ENCODE measurements around the gene SLC39A2.
A peak's percentile ranks its signal among the peaks of the same experiment; 100 is the strongest.
"Not testable (repeated sequence)": the region's sequence is repeated elsewhere in the genome, so short reads cannot be mapped to it uniquely, and the experiment has no call there.

Gene SLC39A2, protein sequence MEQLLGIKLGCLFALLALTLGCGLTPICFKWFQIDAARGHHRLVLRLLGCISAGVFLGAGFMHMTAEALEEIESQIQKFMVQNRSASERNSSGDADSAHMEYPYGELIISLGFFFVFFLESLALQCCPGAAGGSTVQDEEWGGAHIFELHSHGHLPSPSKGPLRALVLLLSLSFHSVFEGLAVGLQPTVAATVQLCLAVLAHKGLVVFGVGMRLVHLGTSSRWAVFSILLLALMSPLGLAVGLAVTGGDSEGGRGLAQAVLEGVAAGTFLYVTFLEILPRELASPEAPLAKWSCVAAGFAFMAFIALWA

DNA sequence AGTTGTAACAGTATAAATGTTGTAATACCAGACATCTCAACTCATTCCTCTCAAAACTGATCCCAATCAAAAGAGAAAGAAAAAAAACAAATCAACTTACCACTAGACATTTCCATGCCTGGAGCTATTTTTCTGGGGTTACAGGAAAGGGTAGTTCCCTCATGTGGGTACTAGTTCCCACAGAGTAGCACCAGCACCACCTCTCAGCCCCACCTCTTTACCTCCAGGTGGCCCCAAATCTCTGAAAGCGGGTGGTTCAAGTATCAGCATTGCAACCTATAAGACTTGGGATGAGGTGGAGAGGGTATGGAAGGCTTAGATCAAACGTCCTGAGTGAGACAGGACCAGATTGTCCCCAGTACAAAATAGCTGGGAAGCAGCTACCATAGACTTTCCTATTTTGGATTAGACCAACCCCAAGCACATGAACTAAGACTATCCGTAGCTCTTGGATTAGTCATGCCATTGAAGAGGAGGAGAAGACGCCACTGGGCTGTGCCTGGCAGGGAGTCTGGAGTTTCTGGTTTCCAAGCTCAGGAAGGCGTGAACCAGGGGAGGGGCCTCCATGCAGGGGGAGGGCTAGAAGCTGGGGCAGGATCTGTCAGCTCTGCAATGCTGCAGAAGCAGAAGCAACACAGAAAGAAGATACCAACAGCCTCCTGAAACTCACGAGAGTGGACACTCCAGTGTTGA lies at the start of gene SLC39A2:
SLC39A2 (plus strand) TSS at position 620 of the 693 bp plus-strand sequence. CDS start 154 bp downstream, outside the sequence.
- no peak for DNase-seq

DNA sequence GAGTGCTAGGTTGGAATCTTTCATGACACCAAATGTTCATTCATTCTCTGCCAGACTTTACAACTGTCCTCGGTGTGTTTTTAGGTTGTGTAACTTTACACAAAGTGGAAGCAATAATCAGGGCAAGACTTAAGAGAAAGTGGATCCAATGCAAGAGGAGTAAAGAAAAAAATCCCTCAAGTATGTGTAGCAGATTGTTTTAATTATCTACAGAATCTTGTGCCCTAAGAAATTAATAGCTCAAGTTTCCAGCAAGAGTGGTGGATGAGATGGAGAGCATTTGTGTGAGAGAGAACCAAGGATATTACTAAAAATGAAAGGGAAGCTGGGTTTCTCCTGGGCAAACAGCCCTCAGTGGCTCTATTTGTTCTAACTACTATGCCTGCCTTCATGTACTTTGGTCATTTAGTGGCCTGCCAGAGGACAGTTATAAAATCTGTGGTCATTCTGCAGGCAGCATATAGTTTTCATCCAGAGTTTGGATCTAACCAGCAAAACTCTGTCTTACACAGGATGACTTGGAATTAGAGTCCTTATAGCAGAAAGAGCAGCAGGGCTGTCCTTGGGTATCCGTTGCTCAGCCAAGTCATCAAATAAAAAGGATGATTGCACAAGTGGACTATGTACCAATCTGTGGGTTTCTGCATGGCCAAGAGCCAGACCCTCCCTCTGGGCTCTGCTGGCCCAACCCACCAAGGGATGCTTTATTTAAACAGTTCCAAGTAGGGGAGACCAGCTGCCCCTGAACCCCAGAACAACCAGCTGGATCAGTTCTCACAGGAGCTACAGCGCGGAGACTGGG lies 44.2 kb upstream of the SLC39A2 start, which contains the start of gene RNASE2:
RNASE2 (plus strand) TSS at position 752 of the 802 bp plus-strand sequence. CDS start 285 bp downstream, outside the sequence.
- DNase-seq, result not testable (repeated sequence)

DNA sequence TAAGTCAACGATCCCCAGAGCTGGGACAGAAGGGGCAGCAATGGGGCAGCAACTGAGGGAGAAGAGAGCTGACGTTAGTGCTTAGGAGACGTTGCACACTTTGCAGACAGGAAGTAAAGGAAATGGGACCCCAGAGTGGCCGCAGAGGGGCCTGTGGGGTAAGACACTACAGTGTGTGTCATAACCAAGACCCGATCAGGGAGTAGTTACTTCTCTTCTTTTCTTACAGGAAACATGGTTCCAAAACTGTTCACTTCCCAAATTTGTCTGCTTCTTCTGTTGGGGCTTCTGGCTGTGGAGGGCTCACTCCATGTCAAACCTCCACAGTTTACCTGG lies 43.6 kb upstream of the SLC39A2 start:
- not testable (repeated sequence) for DNase-seq

DNA sequence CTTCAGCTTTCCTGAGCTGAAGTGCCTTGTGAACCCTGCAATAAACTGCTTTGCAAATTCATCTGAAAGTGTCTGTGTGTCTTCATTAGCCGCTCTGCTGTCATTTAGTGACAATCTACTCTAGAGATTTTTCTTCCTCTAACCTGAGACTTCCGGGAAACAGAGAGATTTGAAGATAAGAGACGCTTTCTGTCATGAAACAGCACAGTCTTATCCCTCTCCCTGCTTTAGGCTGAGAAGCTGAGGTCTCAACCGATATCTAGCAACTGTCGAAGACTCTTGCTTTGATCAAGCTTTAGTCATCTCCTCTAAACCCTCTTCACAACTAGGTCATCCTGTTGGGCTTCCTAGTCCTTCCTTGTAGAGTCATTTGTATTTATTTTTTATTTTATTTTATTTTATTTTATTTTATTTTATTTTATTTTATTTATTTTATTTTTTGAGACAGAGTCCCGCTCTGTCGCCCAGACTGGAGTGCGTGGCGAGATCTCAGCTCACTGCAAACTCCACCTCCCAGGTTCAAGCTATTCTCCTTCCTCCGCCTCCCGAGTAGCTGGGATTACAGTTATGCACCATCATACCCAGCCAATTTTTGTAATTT lies 42.6 kb upstream of the SLC39A2 start:
- no peak for DNase-seq

DNA sequence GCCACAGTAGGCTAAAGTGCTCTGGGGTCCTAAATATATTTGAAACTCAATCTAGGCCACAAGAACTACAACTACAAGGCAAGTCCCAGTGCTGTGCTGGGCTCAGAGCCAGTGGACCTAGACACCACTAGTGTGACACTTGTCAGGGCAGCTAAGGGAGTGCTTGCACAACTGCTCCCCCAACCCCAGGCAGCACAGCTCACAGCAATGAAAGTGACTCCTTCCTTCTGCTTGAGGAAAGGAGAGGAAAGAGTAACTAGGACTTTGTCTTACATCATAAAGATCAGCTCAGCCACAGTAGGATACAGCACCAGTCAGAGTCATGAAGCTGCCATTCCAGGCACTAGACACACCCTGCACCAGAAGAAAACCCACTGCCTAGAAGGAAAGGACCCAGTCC lies 40.1 kb upstream of the SLC39A2 start:
- DNase-seq, result not testable (repeated sequence)

DNA sequence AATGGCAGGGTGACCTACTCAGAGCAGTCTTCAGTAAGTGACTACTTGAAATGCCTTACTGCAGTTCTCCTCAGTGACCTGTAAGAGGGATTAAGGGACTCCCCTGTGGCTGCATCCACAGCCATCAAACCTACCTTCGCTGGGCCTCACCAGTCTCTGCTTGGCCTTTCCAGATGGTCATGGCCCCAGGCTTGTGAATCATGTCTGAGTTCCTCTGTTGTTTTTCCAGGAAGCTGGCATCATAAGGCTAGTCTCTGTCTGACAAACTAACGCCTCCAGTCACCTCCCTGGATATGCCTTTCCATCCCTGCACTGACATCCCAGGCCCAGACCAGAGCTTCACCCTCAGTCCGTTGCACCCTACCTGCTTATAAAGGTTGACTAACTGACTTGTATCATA lies 29.8 kb upstream of the SLC39A2 start:
- no peak for DNase-seq

DNA sequence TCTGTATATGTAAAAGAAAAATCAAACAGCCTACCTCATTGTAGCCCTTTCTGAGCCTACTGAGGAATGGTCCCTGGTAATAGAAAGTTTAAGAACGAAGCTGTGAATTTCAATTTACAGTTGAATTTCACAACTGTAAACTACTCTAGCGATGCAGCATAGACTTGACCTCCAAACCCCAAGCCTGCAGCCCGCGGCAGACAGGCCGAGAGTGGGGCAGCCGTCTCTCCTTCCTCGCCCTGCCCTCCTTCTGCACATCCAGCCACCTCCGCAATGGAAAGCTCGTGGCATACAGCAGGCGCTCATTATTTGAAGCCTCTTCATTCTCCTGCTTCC lies 28.5 kb upstream of the SLC39A2 start:
- no peak for DNase-seq

DNA sequence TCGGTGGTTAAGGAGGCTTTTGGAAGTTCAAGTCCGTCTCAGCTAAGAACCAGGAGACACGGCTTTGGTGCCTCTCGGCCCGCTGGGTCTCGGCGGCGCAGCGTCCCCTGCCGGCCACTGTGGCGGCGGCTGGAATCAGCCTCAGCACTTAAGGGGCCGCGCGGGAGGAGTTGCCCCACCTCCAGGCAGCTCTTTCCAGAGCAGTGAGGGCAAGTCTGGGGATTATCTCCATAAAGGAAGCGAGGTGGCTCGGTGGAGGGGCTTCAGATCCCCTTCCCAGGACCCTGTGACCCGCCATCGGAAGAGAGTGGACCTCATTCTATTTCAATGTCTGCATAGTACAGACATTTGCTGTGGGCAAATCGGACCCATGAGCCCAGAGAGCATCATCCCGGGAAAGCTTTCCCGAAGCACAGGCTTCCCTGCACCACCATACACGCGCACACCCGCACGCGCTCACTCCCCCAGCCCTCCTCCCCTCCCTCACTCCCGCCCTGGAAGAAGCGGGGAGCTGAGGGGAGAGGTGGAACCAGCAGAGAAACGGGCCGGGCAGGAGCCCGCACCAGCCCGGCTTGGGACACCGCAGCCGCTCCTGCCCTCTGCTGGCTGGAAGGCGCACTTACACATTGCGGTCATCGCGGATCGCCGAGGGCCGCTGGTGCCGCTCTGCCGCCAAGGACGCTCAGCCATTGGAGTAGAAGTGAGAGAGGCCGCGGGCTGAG lies 27.9 kb upstream of the SLC39A2 start:
- peak; percentile 94 for DNase-seq

DNA sequence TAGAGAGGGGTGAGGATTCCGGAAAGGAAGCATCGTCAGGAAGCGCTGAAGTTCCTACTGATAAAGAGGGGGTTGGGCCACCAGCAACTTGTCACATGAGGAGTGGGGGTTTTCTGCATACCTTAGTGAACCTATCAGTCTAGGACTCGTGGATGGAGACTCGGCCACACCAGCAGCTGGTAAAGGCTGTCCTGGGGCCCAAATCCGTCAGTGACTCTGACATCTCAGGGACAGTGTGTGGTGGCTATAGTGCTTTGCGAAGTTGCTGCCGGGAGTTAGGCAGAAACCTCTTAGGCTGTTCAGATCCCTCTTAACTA lies 27.4 kb upstream of the SLC39A2 start:
- DNase-seq, result no peak

DNA sequence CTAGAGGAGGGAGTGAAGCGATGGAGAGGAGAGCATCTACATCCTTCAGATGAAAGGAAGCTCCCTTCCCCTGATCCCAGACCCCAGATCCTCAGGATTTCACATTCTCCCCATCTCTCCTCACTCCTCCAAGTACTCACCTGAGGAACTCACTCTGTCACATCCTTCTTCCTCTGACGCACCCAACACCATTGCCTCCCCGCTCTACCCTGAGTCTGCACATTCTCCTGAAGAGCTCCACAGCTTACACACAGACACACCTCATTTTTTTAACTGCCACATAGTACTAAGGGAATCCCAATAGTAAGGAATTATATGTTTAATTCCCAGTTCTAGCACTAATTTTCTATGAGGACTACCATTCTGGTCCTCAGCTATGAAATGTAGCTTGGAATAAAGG lies 25.6 kb upstream of the SLC39A2 start:
- no peak for DNase-seq

DNA sequence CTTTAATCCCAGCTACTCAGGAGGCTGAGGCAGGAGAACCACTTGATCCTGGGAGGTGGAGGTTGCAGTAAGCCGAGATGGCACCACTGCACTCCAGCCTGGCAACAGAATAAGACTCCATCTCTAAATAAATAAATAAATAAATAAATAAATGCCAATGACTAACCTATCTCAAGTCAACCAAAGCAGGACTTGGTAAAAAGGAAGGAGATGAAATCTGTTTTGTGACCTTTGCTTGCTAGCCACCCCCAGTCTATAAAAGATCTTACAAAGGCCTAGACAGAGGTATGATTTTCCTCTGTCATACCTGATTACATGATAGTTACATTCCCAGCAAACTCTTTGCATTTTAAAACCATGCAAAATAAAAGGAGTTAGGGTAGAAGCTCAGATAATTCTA lies 22.8 kb upstream of the SLC39A2 start:
- no peak for DNase-seq

DNA sequence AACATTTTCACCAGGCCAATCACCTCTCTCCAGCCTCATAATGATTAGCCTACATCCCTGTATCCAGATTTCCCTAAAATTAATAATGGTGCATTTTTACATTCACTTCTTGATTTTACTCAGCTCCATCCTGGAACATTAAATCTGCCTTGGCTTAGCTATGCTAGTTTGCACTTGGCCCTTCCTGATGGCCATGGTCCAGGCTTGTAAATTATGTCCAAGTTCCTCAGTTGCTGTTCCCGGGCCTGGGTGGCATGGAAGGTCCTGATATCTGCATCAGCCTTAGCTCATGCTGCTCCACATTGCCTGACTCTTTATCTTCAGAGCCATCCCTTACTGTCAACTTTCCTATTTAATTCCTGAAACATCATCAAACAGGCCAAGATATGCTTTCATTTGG lies 20.4 kb upstream of the SLC39A2 start:
- DNase-seq, result no peak

DNA sequence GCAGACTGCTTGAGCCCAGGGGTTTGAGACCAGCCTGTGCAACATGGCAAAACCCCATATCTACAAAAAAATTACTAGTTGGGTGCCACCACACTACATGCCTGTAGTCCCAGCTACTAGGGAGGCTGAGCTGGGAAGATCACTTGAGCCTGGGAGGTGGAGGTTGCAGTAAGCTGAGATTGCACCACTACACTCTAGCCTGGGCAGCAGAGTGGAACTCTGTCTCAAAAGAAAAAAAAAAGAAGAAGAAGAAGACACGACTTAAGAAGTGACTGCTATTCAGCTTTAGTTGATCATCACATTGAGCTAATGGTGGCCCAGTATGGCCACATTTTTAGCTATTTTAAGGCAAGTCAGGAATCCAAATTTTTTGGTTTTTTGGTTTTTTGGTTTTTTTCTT lies 18.2 kb upstream of the SLC39A2 start:
- DNase-seq, result no peak

DNA sequence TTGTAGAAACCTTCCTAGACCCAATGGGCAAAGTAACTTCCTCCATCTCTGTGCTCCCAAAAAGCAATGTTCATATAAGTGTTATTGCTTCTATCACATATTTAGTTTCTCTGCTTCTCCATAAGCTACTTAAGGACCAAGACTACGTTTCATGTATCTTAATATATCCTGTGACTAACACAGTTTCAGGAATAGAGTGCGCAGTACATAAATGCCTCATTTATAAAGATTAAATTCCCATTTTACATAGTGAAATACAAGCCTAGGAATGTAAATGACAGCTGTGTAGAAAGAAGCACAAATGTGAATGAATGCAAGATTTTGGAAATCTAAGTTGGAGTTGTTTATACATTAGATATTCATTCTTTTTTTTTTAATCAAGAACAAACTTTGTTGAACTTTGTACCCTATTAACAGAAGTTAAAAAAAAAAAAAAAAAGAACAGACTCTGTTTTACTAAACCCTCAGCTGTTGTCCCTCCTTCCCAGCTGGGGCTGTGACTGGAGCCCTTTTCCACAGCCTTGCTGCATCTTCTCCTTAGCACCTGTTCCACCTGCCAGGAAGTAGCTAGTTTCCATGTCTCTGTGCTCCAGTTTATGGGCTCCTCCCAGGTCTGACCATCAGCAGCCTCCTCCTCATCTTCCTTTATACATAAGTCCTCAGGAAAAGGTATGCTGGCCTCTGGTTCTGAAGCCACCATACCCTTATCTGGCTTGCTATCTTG lies 16.3 kb upstream of the SLC39A2 start:
- DNase-seq, result no peak

DNA sequence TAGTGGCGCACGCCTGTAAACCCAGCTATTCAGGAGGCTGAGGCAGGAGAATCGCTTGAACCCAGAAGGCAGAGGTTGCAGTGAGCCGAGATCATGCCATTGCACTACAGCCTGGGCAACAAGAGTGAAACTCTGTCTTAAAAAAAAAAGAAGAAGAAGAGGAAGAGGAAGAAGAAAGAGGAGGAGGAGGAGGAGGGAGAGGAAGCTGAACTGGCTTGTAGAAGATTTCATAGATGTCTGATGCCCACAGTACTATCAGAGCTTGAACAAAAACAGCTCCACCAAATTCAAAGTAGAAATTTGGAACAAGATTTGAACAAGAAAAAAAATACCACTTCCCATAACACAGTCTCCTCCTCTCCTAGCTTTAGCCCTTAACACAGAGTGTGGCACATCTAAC lies 13.4 kb upstream of the SLC39A2 start:
- not testable (repeated sequence) for DNase-seq

DNA sequence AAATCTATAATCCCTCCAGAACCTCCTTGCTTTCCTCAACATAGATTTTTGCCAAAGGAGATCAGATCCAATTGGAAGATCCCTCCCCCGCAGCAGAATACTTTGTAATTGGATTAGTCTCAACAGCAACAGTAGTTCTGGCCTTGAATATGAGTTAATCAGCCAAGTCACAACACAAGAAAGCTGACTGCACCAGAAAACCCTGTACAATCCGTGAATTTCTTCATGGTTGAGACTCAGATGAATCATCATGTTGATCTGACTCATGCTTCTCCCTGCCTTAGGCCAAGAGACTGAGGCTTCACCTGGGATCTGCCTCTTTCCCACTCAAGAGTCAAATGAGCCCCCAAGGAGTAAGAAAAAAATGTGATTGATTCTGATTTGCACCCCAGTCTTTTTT lies 12.3 kb upstream of the SLC39A2 start:
- DNase-seq, result no peak

DNA sequence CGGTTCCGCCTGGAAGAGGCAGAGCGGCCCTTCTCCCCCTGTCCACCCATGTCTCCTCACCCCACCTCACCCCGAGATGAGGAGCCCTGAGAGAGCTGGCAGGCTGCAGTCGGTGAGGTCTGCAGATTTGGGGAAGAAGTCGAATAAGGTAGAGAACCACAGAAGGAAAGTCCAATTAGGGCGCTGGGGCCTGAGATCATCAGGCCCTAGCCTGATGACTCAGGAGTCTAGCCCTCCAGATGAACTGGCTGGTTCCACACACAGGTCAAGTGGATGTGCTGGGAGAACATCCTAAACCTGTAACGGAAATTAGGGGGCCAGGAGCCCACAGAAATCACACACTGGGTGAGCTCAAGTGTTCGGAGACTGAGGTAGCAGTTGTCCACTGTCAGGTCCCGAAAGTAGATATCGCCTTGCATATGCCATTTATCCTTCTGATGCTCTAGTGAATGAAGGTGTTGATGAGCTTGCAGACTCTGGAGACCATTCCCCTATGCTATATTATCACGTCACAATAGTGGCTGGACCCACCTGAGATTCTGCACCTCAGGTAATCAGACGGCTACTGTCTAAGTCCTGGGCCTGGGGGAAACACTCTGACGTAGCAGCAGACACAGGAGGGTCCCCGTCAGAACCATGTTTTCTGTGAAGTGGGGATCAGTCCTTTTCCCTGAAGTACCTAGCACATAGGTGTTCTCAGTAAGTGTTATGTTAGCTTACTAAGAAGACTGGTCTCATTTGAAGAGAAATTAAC lies 10.2 kb upstream of the SLC39A2 start:
- no peak for DNase-seq

DNA sequence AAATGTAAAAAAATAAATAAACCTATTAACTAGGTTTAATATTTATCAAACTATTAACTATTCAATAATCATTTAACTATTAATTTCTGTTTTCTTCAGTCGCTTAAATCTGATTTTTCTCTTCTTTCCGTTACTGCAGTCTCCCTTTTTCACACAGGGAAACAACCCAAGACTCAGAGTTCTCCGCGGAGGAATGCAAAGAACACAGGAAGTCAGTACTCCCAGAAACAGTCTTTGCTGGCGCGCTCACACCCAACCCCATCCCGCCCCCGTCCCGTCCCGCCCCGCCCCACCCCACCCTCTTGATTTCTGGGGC lies 9.7 kb upstream of the SLC39A2 start:
- no peak for DNase-seq

DNA sequence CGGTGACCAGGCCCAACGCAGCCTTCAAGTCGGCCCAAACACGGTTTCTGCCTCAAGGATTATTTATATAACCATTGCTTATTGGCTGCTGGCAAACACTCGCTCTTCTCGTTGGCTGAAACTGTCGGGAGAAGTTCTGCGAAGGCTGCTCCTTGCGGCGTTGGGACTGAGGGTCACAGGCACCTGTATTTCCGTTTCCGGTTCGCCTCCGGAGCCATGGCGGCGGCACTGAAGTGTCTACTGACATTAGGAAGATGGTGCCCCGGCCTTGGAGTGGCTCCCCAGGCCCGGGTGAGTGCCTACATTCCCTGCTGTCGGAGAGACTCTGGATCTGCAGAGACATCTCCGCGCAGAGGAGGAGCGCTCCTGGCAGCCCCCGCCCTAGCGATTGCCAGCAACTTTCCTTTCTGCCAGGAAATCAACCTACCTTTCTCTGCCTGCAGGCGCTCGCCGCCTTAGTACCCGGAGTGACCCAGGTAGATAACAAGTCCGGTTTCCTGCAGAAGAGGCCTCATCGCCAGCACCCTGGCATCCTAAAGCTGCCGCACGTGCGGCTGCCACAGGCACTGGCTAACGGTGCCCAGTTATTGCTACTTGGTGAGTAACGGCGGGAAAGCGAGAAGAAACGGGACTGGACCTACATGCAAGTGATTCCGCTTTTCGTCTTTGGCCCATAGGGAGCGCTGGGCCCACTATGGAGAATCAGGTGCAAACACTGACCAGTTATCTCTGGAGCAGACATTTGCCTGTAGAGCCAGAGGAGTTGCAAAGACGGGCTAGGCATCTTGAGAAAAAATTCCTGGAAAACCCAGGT lies 9.1 kb upstream of the SLC39A2 start, which contains the start of gene METTL17:
METTL17 (plus strand) TSS at position 194 of the 814 bp plus-strand sequence; CDS start at position 217, 23 bp downstream.
- DNase-seq, result peak; percentile 98

DNA sequence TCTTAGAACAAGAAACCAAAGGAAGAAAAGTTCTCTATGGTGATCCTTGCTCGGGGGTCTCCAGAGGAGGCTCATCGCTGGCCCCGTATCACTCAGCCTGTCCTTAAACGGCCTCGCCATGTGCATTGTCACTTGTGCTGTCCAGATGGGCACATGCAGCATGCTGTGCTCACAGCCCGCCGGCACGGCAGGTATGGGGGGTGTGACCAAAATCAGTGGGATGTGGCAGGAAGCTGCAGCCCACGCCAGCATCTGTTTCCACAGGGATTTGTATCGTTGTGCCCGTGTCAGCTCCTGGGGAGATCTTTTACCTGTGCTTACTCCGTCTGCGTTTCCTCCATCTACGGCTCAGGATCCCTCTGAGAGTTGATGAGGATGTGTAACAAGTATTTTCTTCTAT lies 2.6 kb upstream of the SLC39A2 start:
- DNase-seq, result no peak

DNA sequence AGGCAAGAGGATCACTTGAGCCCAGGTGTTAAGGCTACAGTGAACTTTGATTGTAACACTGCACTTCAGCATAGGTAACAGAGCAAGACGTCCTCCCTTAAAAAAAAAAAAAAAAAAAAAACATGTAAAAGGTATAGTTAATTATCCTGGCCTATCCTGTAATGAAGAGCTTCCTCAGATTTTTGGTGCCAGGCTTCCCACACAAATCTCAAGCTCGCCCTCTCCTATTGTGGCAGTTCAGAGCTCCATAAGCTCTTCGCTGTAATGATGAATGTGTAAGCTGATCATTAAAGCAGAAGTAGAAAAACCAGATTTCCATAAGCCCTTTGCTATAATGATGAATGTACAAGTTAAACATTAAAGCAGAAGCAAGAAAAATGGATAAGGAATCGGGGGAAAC lies 2.0 kb upstream of the SLC39A2 start:
- DNase-seq, result no peak

Data from DMS79 treated with DMSO at 0.1 percent for 48 hours (cell line).